ENCODE data around the gene SPAG16.

SPAG16 gene

DNA sequence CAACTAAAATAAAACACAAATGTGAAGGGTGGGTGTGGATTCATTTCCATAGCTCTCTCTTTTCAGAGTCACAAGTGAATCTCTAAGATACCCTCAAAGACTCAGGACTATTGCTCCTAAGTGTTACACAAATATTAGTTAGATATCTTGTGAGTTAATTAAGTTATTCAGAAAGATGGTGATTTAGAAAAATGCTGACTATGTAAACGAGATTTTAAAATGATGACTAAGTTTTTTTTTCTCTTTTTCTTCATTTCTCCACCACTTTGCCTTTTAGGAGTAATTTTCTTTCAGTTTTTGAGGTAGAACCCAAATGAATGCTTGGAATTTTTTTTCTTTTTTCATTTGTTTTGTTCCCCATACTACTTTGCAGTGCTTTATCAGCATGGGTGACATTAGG is 479.7 kb downstream of the SPAG16 start:
- no peaks in the 10 kb centered on the region for H3K4me1 Mint-ChIP-seq
- no peak for ATAC-seq (replicated peaks; ENCODE audit: extremely low read depth, poor library complexity, severe bottlenecking)
- no peak overlapping the region for H3K4me3 Mint-ChIP-seq
- no peaks in the 10 kb centered on the region for H3K27me3 Mint-ChIP-seq
- no peaks in the 10 kb centered on the region for H3K36me3 Mint-ChIP-seq (ENCODE audit: insufficient read depth)
- H3K27ac Mint-ChIP-seq (ENCODE audit: low read depth) = no peak overlapping the region
- no peaks in the 10 kb centered on the region for H3K9me3 Mint-ChIP-seq
- no peak for DNase-seq (ENCODE audit: low spot score in 2 of 2)

DNA sequence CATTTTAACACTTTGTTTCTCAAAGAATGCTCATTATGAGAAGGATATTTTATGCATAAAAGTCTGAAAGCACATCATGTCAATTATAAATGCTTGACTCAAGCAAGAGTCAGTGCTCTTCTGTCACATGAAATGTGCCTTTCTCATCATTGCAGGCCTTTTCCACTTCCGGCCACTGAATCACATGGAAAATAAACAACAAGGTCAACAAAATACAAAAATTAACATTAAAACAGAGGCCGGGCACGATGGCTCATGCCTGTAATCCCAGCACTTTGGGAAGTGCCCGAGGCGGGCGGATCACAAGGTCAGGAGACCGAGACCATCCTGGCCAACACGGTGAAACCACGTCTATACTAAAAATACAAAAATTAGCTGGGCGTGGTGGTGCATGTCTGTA is 480.6 kb downstream of the SPAG16 start:
- ATAC-seq (replicated peaks; ENCODE audit: extremely low read depth, poor library complexity, severe bottlenecking) (no peak), DNase-seq (ENCODE audit: low spot score in 2 of 2) (no peak)
- H3K9me3 Mint-ChIP-seq = no peaks in the 10 kb centered on the region
- no peaks in the 10 kb centered on the region for H3K27me3 Mint-ChIP-seq
- H3K27ac Mint-ChIP-seq (ENCODE audit: low read depth) = no peak overlapping the region
- no peaks in the 10 kb centered on the region for H3K4me1 Mint-ChIP-seq
- no peaks in the 10 kb centered on the region for H3K36me3 Mint-ChIP-seq (ENCODE audit: insufficient read depth)
- no peak overlapping the region for H3K4me3 Mint-ChIP-seq

DNA sequence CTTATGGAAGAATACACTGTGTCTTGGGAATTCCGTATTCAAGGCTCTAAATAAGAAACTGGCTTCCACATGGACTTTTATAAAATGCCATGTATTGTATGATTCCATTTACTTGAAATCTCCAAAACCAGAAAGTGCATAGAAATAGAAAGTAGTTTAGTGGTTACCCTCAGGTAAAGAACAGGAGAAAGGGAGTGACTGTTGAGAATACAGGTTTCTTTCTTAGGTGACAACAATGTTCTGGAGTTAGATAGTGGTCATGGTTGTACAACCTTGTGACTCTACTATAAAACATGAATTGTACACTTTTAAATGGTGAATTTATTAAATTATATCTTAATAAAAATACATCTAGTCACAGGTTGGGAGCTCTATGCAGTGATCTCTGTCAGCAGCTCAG is 481.8 kb downstream of the SPAG16 start:
- no peaks in the 10 kb centered on the region for H3K9me3 Mint-ChIP-seq
- no peak overlapping the region for H3K27ac Mint-ChIP-seq (ENCODE audit: low read depth)
- no peak for ATAC-seq (replicated peaks; ENCODE audit: extremely low read depth, poor library complexity, severe bottlenecking)
- DNase-seq (ENCODE audit: low spot score in 2 of 2) = no peak
- no peaks in the 10 kb centered on the region for H3K36me3 Mint-ChIP-seq (ENCODE audit: insufficient read depth)
- H3K4me3 Mint-ChIP-seq = no peak overlapping the region
- H3K4me1 Mint-ChIP-seq = no peaks in the 10 kb centered on the region
- no peaks in the 10 kb centered on the region for H3K27me3 Mint-ChIP-seq

DNA sequence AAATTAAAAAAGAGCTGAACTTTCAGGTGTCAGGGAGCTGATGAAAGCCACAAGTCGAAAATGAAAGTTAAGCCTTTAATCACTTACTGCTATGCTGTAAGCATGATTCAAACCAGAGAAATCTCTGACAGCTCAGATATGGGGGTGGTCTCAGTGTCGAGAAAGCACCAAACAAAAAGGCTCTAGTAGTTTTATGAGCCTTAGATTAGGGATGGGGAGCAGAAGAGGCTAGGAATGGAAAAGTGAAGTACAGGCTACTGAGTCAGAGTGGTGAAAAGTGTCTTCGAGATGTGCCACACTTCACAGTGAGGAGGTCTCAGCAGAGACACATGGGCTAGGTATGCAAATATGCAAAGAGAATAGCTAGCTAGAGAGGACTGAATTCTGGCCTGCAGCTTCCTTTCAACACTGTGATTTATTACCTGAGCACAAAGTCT is 482.2 kb downstream of the SPAG16 start:
- Mint-ChIP-seq H3K27ac (ENCODE audit: low read depth) (no peak overlapping the region), H3K36me3 (ENCODE audit: insufficient read depth) (no peaks in the 10 kb centered on the region), H3K4me1 (no peaks in the 10 kb centered on the region), H3K4me3 (no peak overlapping the region), H3K9me3 (no peaks in the 10 kb centered on the region), H3K27me3 (no peaks in the 10 kb centered on the region)
- ATAC-seq (replicated peaks; ENCODE audit: extremely low read depth, poor library complexity, severe bottlenecking) (no peak), DNase-seq (ENCODE audit: low spot score in 2 of 2) (no peak)

DNA sequence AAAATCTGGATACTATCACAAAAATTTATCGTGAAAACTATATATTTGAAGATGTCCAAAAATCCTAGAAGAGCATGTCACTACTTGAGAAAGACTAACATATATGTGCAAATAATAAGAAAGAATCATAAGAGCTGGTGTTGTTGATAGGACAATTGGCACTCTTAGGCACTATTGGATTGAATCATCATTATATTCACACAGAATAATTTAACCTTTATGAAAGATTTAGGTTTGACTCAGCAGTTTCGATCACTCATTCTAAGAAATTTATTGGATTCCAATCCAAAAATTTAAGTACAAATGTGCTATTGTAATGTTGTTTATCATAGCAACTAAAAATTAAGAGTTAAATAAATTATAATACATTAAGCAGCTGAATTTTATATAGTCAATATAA is 503.6 kb downstream of the SPAG16 start:
- no peaks in the 10 kb centered on the region for H3K4me1 Mint-ChIP-seq

DNA sequence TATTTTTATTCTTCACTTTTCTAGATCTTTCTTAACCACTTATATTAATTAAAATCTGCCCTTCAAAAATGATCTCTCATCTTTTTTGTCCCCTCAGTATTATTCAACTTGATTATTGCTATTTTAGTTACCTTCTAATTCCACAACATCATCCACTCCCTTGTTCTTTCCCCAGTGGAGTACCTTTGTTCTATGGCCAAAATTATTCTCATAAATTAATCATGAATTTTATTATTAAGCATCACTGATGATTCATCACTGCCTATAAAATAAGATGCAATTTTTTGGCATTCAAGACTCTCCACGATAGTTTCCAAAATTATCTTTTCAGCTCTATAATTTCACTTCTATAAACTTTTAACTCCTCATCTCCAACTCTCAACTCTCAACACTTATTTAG is 505.7 kb downstream of the SPAG16 start:
- no peak overlapping the region for H3K4me3 Mint-ChIP-seq
- no peaks in the 10 kb centered on the region for H3K9me3 Mint-ChIP-seq
- no peak for ATAC-seq (replicated peaks; ENCODE audit: extremely low read depth, poor library complexity, severe bottlenecking)
- H3K36me3 Mint-ChIP-seq (ENCODE audit: insufficient read depth) = no peaks in the 10 kb centered on the region
- H3K4me1 Mint-ChIP-seq = no peaks in the 10 kb centered on the region
- H3K27me3 Mint-ChIP-seq = no peaks in the 10 kb centered on the region
- no peak overlapping the region for H3K27ac Mint-ChIP-seq (ENCODE audit: low read depth)
- no peak for DNase-seq (ENCODE audit: low spot score in 2 of 2)

More for the DNA sequence above, 503.6 kb downstream of the SPAG16 start:
- ATAC-seq (replicated peaks; ENCODE audit: extremely low read depth, poor library complexity, severe bottlenecking) (no peak), DNase-seq (ENCODE audit: low spot score in 2 of 2) (no peak)
- no peak overlapping the region for H3K4me3 Mint-ChIP-seq
- H3K36me3 Mint-ChIP-seq (ENCODE audit: insufficient read depth) = no peaks in the 10 kb centered on the region
- no peak overlapping the region for H3K27ac Mint-ChIP-seq (ENCODE audit: low read depth)
- H3K9me3 Mint-ChIP-seq = no peaks in the 10 kb centered on the region
- H3K27me3 Mint-ChIP-seq = no peaks in the 10 kb centered on the region

DNA sequence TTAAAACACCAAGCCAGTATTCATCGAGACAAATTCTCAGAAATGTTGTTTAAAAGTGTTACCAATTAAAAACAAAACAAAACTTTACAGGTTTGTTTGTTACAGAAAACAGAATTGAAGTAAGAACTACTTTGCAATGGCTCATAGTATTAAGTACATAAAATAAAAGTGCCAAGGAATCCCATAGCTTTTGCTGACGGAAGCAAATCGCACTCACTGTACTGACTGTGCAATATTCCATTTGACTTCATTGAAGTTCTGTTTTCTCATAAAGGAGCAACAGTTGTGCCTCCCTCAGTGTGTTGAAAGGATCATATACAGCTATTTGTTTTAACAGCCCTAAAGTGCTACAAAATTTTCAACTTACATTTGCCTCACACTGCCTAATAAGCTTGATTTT is 507.8 kb downstream of the SPAG16 start:
- H3K27me3 Mint-ChIP-seq = no peaks in the 10 kb centered on the region
- H3K4me1 Mint-ChIP-seq = no peaks in the 10 kb centered on the region
- no peak overlapping the region for H3K4me3 Mint-ChIP-seq
- no peaks in the 10 kb centered on the region for H3K9me3 Mint-ChIP-seq
- H3K27ac Mint-ChIP-seq (ENCODE audit: low read depth) = no peak overlapping the region
- ATAC-seq (replicated peaks; ENCODE audit: extremely low read depth, poor library complexity, severe bottlenecking) = no peak
- DNase-seq (ENCODE audit: low spot score in 2 of 2) = no peak
- no peaks in the 10 kb centered on the region for H3K36me3 Mint-ChIP-seq (ENCODE audit: insufficient read depth)

DNA sequence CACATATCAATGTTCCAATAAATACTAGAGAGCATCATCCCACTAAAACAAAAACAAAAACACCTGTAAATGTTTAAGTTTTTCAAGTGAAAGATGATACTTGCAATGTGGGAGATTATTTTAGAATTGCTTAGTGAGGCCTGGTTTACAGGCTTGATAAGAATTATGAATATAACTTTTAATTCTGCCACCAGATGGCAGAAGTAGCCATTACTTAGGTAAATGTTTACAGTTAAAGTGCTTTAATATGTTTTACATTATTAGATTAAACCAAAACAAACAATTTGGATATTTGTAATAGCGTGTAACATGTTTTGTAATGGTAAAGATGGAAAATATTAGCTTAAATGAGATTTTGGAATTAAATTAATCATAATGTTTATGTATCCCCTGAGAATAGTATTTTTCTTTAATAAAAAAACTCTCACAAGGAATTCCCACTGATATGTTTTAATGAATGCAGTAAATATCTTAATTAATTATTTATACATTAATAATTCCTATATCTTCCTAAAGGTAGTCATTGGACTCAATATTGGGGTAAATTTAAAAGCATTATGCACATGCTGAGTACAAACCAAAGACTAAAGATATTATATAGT is 522.0 kb downstream of the SPAG16 start:
- Mint-ChIP-seq H3K36me3 (ENCODE audit: insufficient read depth) (no peaks in the 10 kb centered on the region), H3K27ac (ENCODE audit: low read depth) (no peak overlapping the region), H3K9me3 (no peaks in the 10 kb centered on the region), H3K27me3 (no peaks in the 10 kb centered on the region), H3K4me1 (no peaks in the 10 kb centered on the region), H3K4me3 (no peak overlapping the region)
- no peak for ATAC-seq (replicated peaks; ENCODE audit: extremely low read depth, poor library complexity, severe bottlenecking)
- DNase-seq (ENCODE audit: low spot score in 2 of 2) = no peak

DNA sequence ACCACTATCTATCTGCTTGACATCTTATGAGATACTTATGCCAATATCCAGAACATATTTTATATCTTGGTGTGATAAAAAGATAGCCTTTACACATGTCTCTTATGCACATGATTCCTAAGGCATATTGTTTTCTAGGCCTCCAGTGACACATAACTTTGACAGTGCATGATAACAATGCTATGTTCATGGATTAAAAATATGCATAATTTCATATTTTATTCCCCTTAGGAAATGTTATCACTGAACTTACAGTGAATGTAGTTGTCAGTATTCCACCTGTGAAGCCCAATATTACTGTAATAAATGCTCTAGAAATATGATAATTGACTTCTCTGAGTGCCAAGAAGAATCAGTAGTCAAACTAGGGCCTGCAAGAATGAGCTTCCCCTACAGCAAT is 532.3 kb downstream of the SPAG16 start:
- peaks cover 10% of the 10 kb centered on the region for H3K9me3 Mint-ChIP-seq
- no peaks in the 10 kb centered on the region for H3K36me3 Mint-ChIP-seq (ENCODE audit: insufficient read depth)
- no peaks in the 10 kb centered on the region for H3K27me3 Mint-ChIP-seq
- no peak for DNase-seq (ENCODE audit: low spot score in 2 of 2)
- ATAC-seq (replicated peaks; ENCODE audit: extremely low read depth, poor library complexity, severe bottlenecking) = no peak
- H3K27ac Mint-ChIP-seq (ENCODE audit: low read depth) = no peak overlapping the region
- H3K4me3 Mint-ChIP-seq = no peak overlapping the region
- no peaks in the 10 kb centered on the region for H3K4me1 Mint-ChIP-seq

DNA sequence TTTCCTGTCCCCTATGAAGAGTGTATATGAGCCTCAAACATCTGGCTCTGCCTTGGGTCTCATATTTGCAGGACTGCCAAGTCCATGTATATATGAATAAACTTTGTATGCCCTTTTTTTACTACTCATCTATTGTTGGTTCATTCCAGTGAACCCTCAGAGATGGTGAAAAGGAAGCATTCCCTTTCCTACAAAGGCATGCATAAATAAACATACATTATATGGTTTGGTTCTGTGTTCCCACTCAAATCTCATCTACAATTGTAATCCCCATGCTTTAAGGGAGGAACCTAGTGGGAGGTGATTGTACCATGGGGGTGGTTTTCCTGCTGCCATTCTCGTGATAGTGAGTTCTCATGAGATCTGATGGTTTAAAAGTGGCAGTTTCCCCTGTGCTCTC is 534.2 kb downstream of the SPAG16 start:
- H3K4me1 Mint-ChIP-seq = no peaks in the 10 kb centered on the region

DNA sequence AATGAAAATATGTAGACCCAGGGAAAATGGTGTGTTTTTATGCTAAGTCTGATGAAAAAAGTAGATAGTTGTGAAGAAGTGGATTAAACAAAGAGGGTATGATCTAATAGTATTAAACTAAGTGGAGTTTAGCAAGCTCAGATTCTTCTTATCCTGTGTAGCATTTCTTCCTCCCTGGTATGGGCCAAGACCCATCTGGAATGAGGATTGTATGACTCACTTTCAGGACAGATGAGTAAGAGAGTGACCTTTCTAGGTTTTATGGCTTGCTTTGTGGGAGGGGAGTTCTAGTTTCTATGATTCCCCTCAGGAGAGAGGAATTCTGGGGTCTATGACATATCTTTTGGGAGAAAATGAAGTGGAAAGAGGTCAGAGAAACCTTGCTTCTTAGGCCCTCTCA is 550.1 kb downstream of the SPAG16 start:
- no peak overlapping the region for H3K4me3 Mint-ChIP-seq
- no peaks in the 10 kb centered on the region for H3K36me3 Mint-ChIP-seq (ENCODE audit: insufficient read depth)
- peaks cover 8% of the 10 kb centered on the region for H3K9me3 Mint-ChIP-seq
- no peaks in the 10 kb centered on the region for H3K27me3 Mint-ChIP-seq
- ATAC-seq (replicated peaks; ENCODE audit: extremely low read depth, poor library complexity, severe bottlenecking) (no peak), DNase-seq (ENCODE audit: low spot score in 2 of 2) (no peak)
- H3K4me1 Mint-ChIP-seq = no peaks in the 10 kb centered on the region
- H3K27ac Mint-ChIP-seq (ENCODE audit: low read depth) = no peak overlapping the region

More for the DNA sequence above, 534.2 kb downstream of the SPAG16 start:
- DNase-seq (ENCODE audit: low spot score in 2 of 2) (no peak), ATAC-seq (replicated peaks; ENCODE audit: extremely low read depth, poor library complexity, severe bottlenecking) (no peak)
- peaks cover 16% of the 10 kb centered on the region for H3K9me3 Mint-ChIP-seq
- H3K27me3 Mint-ChIP-seq = no peaks in the 10 kb centered on the region
- no peak overlapping the region for H3K4me3 Mint-ChIP-seq
- no peaks in the 10 kb centered on the region for H3K36me3 Mint-ChIP-seq (ENCODE audit: insufficient read depth)
- no peak overlapping the region for H3K27ac Mint-ChIP-seq (ENCODE audit: low read depth)

DNA sequence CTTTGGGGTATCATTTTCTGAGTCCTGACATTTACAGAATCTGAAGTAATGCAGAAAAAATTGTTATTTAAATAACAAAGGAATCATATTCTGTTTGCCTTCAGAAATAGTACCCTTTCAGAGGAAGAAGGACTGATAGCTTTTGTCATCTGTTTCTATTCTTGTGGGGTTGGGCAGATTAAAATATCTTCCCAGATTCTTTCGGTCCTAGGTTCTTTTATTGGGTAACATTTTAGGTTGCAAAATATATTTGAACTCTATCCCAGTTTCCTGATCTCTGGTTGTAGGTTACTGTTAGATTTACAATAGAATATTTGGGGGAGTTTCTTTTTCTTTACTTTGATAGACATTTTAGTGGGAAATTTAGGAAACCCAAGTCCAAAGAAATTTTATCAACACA is 550.5 kb downstream of the SPAG16 start:
- ATAC-seq (replicated peaks; ENCODE audit: extremely low read depth, poor library complexity, severe bottlenecking) = no peak
- no peaks in the 10 kb centered on the region for H3K4me1 Mint-ChIP-seq

DNA sequence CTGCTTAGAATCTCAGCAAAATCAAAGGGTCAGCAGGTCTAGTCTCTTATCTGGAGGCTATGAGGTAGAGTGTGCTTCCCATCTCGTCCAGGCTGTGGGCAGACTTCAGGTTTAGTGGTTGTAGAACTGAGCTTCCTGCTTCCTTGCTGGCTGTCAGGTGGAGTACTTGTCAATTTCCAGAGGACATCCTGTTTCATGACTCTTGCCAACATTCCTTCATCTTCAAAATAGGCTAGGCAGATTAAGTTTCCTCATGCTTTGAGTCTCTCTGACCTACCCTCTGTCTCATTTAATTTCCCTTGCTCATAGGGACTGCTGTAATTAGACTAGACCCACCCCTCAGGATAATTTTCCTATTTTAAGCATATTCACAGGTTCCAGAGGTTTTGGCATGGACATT is 562.6 kb downstream of the SPAG16 start:
- Mint-ChIP-seq H3K27me3 (no peaks in the 10 kb centered on the region), H3K4me3 (no peak overlapping the region), H3K4me1 (no peaks in the 10 kb centered on the region), H3K36me3 (ENCODE audit: insufficient read depth) (no peaks in the 10 kb centered on the region), H3K27ac (ENCODE audit: low read depth) (no peak overlapping the region), H3K9me3 (peaks cover 15% of the 10 kb centered on the region)
- no peak for DNase-seq (ENCODE audit: low spot score in 2 of 2)
- no peak for ATAC-seq (replicated peaks; ENCODE audit: extremely low read depth, poor library complexity, severe bottlenecking)

More for the DNA sequence above, 550.5 kb downstream of the SPAG16 start:
- Mint-ChIP-seq H3K4me3 (no peak overlapping the region), H3K27ac (ENCODE audit: low read depth) (no peak overlapping the region), H3K36me3 (ENCODE audit: insufficient read depth) (no peaks in the 10 kb centered on the region), H3K27me3 (no peaks in the 10 kb centered on the region), H3K9me3 (peaks cover 6% of the 10 kb centered on the region)
- DNase-seq (ENCODE audit: low spot score in 2 of 2) = no peak

DNA sequence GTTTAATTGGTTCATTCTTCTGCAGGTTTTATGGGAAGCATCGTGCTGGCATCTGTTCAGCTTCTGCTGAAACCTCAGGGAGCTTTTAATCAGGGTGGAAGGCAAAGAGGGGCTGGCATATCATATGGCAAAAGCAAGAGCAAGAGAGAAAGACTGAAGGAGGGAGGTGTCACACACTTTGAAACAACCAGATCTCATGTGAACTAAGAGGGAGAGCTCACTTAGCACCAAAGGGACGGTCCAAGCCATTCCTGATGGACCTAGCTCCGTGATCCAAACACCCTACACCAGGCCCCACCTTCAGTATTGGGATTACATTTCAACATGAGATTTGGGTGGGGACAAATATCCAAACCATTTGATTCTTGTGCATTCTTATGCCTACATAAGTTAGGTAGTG is 563.1 kb downstream of the SPAG16 start:
- no peak for ATAC-seq (replicated peaks; ENCODE audit: extremely low read depth, poor library complexity, severe bottlenecking)
- H3K27ac Mint-ChIP-seq (ENCODE audit: low read depth) = no peak overlapping the region

More for the DNA sequence above, 563.1 kb downstream of the SPAG16 start:
- H3K4me1 Mint-ChIP-seq = no peaks in the 10 kb centered on the region
- H3K4me3 Mint-ChIP-seq = no peak overlapping the region
- DNase-seq (ENCODE audit: low spot score in 2 of 2) = no peak
- H3K36me3 Mint-ChIP-seq (ENCODE audit: insufficient read depth) = no peaks in the 10 kb centered on the region
- H3K27me3 Mint-ChIP-seq = no peaks in the 10 kb centered on the region
- H3K9me3 Mint-ChIP-seq = peaks cover 15% of the 10 kb centered on the region
